NCI-H69 (cell line): ENCODE data around the gene KISS1R.
"Not testable (repeated sequence)": the region's sequence is repeated elsewhere in the genome, so short reads cannot be mapped to it uniquely, and the experiment has no call there.

Experiments used
- DNase-seq: peaks from one replicate; lab custom pipeline; 2025; lab: John Stamatoyannopoulos, UW

Gene KISS1R

DNA sequence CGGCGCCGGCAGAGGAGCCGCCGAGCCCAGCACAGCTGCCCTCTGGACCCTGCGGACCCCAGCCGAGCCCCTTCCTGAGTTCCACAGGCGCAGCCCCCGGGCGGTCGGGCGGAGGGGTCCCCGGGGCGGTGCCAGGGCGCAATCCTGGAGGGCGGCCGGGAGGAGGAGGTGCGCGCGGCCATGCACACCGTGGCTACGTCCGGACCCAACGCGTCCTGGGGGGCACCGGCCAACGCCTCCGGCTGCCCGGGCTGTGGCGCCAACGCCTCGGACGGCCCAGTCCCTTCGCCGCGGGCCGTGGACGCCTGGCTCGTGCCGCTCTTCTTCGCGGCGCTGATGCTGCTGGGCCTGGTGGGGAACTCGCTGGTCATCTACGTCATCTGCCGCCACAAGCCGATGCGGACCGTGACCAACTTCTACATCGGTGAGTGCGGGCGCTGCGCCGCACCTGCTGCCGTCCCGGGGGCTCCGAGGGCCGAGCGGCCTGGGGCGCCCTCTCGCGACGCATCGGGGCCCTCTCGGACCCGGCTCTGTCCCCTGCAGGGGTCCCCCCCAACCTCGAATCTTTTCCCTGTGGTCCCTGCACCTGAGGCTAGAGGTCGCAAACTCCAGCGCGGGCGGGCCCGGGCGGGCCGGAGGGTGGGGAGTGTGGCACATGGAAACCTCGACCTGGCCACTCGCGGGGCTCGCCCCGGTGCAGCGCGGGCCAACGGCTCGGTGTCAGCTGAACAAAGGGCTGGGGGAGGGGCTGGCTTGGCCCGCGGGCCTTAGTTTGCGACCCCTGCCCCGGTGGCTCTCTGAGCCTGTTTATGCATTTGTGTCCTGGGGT, at the start of gene KISS1R:
TSS of gene KISS1R (plus strand) at position 11 of the 829 bp plus-strand sequence. CDS start at position 181, 170 bp downstream.
- DNase-seq, result peak; percentile 80

DNA sequence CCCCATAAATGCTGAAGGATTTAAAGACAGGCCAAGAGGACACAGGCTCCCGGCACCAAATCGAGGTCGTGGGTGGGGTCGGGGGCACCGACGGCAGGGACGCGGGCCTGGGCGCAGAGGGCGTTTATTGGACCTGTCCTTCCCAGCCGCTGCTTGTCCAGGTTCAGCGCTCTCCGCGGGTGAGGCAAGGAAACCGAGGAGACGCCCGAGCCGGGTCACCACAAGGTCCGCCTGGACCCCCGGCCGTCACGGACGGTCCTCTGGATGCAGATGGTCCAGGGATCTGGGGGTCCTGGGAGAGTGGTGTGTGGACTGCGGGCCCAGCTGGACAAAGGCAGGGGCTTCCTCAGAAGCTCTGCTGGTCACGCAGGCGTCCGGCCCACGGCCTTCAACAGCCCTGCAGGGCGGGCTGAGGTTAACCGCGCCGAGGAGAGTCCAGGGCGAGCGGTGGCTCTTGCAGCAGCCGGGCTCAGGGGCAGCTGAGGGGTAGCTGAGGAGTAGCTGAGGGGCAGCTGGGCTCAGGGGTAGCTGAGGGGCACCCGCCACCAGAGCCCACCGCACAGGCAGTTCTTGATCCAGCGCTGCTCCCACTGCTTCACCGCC, 49.2 kb upstream of the KISS1R start:
- DNase-seq, result no peak

DNA sequence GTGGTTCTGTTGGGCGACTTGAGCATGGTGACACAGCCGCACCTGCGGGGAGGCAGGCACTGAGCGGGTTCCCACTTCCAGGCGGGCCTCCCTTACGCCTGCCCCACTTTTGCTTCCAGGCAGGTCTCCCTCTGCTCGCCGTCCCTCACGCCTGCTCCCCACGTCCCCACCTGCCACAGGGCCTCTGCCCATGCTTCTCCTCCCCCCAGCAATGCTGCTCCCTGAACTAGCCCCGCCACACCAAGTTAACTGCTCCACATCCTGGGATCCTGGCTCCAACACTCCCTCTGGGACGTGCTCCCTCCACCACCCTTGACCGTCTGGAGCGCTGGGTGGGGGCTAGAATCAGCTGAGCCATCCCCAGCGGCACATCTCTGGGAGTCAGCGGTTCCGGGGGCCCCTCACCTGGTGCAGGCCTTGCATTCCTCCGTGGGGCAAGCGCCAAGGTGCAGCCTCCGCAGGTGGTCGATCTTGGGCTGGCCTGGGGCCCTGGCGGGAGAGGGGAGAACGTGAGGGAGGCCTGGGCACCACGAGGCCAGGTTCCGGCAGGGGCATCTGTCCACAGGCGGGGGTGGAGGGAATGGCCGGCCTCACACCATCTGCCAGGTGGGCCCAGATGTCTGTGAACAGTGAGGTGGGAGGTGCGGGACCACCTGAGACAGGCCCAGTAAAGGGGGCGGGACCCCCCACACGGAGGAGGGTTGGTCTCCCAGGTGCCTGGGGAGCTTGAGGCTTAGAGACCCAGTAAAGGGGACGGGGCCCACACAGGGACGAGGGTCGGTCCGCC, 48.5 kb upstream of the KISS1R start:
- no peak for DNase-seq

DNA sequence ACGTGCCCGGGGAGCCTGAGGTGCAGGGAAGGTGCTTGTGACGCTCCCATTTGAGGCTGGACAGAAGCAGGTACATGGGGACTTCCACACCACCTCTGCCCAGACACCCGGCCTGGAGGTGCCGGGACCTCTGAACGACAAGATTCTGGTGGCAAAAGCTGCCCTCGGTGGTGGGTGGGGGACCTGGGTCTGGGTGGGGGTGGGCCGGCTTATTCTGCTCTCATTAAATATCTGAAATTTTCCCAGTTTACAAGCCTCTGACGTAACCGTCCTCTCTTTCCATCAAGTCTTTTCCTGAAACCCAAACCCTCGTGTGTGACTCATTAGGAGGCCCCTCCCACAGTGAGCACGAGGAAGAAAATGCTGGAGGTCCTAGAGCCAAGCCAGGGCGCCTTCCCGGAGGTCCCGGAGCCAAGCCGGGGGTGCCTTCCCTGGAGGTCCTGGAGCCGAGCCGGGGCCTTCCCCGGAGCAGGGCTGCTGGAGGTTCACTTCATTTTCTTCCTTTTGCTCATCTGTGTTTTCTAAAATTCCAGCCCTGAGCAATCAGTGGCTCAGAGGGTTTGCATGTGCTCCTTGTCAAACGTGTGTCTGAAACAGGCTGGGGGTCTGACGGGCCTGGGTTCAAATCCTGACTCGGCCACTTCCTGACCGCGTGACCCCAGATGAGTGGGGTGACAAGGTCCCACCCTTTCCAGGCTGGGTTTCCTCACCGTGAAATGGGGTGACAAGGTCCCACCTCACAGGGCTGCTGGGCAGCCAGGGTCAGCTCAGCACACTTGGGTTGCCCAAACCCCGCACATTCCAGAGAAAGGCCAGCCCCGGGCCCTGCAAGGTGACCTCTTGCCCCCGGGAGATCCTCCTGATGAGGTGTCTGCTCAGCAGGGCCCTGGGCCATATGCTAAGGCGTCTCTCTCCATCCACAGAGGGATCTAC, 47.6 kb upstream of the KISS1R start:
- no peak for DNase-seq

DNA sequence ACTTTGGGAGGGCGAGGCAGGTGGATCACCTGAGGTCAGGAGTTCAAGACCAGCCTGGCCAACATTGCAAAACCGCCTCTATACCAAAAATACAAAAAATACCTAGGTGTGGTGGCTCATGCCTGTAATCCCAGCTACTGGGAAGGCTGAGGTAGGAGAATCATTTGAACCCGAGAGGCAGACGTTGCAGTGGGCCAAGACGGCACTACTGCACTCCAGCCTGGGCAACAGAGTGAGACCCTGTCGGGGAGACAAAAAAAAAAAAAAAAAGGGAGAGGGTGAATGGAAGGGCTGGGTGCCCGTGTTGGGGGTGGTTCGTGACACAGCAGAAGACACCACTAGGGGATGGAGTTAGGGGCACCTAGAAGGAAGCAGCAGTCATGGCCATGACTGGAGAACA, 46.8 kb upstream of the KISS1R start:
- DNase-seq, result no peak

DNA sequence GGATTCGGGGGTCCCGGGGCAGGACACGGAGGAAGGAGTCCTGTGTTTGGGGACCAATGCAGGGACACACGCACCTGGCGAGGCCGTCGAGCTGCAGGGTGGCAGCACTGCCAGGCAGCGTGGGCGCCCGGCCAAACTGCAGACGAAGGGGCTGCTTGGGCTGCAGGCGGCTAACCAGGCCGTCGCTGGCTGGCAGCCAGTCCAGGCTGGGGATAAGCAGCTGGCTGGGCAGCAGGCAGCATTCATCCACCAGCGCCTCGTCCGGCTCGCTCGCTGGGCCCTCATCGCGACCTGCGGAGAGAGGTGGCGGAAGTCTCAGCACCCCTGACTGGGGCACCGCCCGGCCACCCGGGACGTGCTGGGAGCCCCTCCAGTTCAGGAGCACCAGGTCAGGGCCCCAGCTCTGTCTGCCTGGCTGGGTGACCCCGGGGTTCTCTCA, 46.2 kb upstream of the KISS1R start:
- peak; percentile 85 for DNase-seq

DNA sequence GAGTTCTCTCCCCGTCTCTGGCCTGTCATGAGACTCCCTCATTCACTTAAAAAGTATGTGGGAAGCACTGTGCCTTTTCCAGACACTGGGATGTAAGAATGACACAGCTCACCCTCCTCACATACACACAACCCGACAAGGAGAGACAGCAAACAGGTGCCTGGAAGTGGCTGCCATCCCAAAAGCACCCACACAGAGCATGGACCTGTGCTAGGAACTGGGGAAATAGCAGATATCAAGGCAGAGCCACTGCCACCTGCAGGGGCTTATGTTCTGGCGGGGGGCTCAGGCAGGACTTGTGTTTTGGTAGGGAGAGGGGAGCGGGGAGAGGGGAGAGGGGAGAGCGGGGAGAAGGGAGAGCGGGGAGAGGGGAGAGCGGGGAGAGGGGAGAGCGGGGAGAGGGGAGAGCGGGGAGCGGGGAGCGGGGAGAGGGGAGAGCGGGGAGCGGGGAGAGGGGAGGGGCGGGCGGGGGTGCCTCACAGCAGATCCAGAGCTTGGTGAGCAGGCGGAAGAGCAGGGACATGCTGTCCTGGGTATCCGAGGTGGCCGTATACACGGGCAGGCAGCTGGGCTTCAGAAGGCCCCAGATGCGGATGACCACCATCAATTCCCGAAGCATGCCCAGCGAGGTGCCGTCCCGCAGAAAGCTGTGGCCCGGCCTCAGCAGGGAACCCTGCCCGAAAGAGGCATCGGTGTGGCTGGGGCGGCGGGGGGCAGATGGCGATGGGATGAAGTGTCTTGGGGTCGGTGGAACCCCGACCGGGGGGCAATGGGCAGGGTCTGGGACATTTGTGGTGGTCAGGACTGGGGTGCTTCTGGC, 45.5 kb upstream of the KISS1R start:
- DNase-seq, result peak; percentile 63

DNA sequence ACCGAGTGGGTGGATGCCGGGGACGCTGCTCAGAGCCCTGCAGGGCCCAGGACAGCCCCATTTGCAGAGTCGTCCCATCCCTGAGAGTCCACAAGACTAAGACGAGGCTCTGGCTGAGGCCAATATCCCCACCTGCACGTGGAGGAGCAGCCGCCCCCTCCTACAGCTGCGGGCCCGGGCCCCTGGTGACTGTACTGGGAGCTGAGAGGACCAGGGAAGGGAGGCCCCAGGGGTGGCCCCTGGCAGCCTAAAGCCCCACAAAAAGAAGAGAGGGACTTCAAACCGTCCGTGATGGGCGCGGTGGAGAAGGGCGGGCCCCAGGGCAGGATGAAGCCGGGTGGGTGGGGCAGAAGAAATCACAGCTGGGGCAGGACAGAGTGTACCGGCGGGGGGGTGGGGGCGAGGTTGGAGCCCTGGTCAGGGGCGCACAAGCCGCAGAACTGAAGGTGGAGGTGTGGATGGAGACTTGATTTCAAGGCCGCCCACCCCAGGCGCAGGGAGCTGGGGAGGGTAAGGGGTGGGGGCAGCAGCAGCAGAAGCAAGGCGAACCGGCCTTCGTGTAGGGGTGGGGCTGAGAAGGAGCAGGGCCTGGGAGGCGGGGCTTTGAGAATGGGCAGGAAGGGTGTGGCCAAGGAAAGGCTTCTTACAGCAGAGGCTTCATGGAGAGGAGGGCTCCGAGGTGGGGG, 44.7 kb upstream of the KISS1R start:
- peak; percentile 73 for DNase-seq

DNA sequence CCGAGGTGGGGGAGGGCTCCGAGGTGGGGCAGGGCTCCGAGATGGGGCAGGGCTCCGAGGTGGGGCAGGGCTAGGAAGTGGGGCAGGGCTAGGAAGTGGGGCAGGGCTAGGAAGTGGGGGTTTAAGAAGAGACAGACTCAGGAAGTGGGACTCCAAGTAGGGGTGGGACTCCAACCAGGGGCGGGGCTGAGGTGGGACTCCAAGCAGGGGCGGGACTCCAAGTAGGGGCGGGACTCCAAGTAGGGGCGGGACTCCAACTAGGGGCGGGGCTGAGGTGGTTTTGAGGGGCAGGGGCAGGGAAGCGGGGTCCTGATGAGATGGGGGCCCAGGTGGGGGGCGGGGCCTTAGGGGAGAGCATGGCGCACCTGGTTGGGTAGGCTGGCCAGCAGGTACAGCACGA, 44.0 kb upstream of the KISS1R start:
- DNase-seq, result peak; percentile 46

DNA sequence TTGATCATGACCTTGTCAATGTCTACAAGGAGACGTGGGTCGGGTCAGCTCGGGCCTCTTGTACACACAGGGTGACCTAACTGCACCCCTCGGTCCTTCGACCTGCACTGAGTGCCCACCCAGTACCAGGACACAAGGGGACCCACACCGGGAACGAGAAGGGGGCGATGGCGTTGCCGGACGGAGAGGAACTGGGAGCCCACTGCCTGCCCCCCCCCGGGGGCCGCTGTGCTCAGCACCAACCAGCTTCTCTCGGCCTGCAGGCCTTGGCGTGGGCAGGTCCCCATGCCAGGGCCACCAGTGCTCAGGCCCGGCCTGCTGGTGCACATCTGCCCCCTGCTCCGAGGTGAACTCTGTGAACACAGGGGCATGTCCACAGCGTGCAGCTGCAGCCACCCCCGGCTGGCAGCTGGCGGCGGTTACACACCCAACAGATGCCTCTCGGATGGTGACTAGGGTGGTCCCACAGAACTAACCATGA, 43.5 kb upstream of the KISS1R start:
- DNase-seq, result no peak

DNA sequence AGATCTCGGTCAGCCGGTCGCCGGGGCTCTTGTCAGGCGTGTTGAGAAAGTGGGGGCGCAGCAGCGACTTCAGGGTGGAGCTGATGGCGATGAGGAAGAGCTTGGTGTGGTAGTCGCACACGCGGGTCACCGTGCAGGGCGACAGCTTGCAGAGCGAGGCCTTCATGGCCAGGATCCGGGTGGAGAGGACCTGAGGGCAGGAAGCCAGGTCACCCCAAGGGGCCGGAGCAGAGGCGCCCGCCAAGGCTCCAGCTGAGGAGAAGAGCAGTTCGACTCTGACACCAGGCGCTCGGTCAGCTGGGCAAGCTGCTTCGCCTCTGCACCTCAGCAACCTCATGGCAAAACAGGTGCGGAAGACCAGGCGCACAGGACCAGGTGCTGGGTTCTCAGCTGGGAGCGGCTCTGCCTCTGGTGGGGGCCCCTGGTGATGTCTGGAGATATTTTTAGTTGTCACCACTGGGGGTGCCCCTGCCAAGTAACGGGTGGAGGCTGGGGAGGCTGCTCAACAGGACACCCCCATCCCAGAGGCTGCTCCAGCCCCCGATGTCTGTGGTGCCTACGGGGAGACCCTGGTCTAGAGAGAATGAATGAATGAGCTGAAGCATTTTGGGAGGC, 41.8 kb upstream of the KISS1R start:
- no peak for DNase-seq

DNA sequence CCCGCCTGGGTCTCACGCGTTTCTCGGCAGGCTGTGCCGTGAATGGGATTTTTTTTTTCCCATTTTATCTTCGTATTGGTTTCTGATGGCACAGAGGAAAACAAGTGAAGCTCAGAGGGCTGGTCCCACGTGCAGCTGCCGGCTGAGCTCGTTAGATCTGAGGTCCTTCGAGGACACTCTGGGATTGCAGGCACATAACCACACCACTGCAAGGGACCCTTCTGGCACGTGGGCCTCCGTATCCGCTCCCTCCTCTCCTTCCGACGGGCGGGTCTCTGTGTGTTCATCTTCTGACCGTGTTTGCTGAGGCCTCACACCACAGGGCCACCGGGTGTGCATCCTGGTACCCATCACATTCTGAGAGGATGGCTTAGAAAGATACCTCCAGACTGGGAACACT, 41.0 kb upstream of the KISS1R start:
- DNase-seq, result no peak

DNA sequence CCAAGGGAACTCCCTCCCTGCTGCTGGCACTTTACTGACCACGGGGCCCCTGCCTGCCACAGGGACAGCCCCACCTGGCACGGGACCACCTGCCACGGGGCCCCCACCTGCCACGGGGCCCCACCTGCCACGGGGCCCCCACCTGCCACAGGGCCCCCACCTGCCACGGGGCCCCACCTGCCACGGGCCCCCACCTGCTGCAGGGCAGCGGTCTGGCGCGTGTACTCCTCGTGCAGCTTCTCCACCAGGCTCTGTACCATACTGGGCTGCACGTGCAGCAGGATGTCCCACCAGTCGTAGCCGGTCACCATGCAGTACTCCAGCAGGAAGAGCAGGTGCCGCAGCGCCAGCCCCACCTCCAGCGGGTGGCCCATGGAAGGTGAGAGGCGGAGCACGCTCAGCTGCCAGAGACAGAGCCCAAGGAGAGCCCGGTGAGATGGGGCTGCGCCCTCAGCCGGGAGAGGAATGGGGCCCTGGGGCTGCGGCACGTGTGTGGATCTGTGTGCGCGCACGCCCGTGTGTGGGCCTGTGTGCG, 40.3 kb upstream of the KISS1R start:
- DNase-seq, result no peak

DNA sequence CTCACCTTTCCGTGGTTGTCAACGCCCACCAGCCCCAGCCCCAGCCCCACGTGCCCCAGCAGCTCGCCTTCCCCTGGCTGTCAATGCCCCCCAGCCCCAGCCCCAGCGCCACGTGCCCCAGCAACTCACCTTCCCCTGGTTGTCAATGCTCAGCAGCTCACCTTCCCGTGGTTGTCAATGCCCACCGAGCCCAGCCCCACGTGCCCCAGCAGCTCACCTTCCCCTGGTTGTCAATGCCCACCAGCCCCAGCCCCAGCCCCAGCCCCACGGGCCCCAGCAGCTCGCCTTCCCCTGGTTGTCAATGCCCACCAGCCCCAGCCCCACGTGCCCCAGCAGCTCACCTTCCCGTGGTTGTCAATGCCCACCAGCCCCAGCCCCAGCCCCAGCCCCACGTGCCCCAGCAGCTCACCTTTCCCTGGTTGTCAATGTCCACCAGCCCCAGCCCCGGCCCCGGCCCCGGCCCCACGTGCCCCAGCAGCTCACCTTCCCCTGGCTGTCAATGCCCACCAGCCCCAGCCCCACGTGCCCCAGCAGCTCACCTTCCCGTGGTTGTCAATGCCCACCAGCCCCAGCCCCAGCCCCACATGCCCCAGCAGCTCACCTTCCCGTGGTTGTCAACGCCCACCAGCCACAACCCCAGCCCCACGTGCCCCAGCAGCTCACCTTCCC, 39.0 kb upstream of the KISS1R start:
- DNase-seq, result not testable (repeated sequence)

DNA sequence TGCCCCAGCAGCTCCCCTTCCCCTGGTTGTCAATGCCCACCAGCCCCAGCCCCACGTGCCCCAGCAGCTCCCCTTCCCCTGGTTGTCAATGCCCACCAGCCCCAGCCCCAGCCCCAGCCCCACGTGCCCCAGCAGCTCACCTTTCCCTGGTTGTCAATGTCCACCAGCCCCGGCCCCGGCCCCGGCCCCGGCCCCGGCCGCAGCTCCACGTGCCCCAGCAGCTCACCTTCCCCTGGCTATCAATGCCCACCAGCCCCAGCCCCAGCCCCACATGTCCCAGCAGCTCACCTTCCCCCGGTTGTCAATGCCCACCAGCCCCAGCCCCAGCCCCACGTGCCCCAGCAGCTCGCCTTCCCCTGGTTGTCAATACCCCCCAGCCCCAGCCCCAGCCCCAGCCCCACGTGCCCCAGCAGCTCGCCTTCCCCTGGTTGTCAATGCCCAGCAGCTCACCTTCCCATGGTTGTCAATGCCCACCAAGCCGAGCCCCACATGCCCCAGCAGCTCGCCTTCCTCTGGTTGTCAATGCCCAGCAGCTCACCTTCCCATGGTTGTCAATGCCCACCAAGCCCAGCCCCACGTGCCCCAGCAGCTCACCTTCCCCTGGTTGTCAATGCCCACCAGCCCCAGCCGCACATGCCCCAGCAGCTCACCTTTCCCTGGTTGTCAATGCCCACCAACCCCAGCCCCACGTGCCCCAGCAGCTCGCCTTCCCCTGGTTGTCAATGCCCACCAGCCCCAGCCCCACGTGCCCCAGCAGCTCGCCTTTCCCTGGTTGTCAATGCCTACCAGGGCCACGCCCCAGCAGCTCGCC, 38.2 kb upstream of the KISS1R start:
- DNase-seq, result not testable (repeated sequence)

DNA sequence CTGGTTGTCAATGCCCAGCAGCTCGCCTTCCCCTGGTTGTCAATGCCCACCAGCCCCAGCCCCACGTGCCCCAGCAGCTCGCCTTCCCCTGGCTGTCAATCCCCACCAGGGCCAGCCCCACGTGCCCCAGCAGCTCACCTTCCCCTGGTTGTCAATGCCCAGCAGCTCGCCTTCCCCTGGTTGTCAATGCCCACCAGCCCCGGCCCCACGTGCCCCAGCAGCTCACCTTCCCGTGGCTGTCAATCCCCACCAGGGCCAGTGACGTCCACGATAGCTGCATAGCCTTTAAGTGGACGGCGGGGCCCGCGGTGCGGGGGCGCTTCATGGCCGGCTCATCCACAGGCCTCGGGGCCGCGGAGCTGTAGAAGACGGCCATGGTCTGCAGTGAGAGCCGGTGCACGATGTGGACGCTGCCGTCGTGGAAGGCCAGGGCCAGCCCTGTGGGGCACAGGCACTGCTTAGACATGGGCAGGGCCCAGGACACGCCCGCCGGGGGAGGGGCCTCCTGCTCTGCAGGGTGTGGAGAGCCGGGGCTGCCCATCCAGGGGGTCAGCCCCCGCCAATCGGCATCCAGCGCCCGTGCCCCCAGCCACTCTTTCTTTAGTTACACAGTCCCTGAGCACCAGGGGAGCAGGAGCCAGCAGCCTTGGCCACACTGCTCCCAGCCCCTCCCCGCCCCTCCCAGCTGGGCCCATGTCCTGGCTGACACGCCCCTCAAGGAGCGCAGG, 37.3 kb upstream of the KISS1R start:
- DNase-seq, result no peak
